Myocyte (in vitro differentiated cells): ENCODE measurements around the gene HOXC13. TPM values are rescaled to one million over a fixed set of nuclear protein-coding genes. Genes with fewer than 3 reads are reported as not detected.
A peak's percentile ranks its signal among the peaks of the same experiment; 100 is the strongest.

Experiments
- DNase-seq: peaks from one replicate; pipeline ENCODE4 v3.0.0-alpha.2; 2012; ENCODE audit warnings: low read depth
- microRNA counts: library from miRNA; unstranded; fragments of <30 nt; microRNA quantifications from one replicate; lab custom pipeline; 2016
- microRNA-seq: library from miRNA; unstranded; fragments of <30 nt; microRNA quantifications from one replicate; pipeline ENCODE4, GENCODE V29; 2016
- total RNA-seq: library from RNA; depleted of rRNA; stranded (reverse); fragments of >200 nt; gene quantifications from 2 replicates; pipeline ENCODE4 v1.2.3, GENCODE V29; 2014

HOXC13 gene
- total RNA-seq, 1 donor from 2014 or later = 3.6 TPM

- no peak for DNase-seq
These were observed 53.8 kb downstream of the HOXC13 start for GRCh38 chr12:53992377-53992889.

GRCh38 chr12:53993162-53994008, 54.8 kb downstream of the HOXC13 start:
- no peak for DNase-seq

GRCh38 chr12:53994009-53994263, 55.3 kb downstream of the HOXC13 start:
- DNase-seq = no peak

GRCh38 chr12:53994264-53995001, 55.8 kb downstream of the HOXC13 start:
- no peak for DNase-seq

- no peak for DNase-seq
These were observed 56.4 kb downstream of the HOXC13 start for GRCh38 chr12:53995002-53995377.

- no peak for DNase-seq
These were observed 57.0 kb downstream of the HOXC13 start for GRCh38 chr12:53995378-53996239.

MicroRNA genes within 50 kb of the gene (microRNA counts, 767-probe panel; counts per million panel counts)
- not detected for microRNA hsa-miR-196a-5p (lab: Ali Mortazavi, UCI)

Small RNAs within 50 kb of the gene (microRNA-seq; reads per million reads assigned to microRNA genes)
- 358 reads per million, percentile 68 among the genes with 10 or more reads in this experiment for gene MIR196A2

Other genes starting within 250 kb of the HOXC13 start
- 147 and 173 TPM in 2 replicates for gene CALCOCO1, start 211.4 kb upstream of the HOXC13 start, total RNA-seq
- gene CISTR, start 186.9 kb upstream of the HOXC13 start, total RNA-seq = not detected in 2 replicates
- 0.31 and 0.62 TPM in 2 replicates for gene HOXC12, start 16.1 kb downstream of the HOXC13 start, total RNA-seq
- 2.2 TPM in 2 replicates for gene HOXC11, start 34.3 kb downstream of the HOXC13 start, total RNA-seq
- 1.4 and 1.7 TPM in 2 replicates for gene HOTAIR, start 36.1 kb downstream of the HOXC13 start, total RNA-seq
- gene HOXC10, start 46.3 kb downstream of the HOXC13 start, total RNA-seq = 3.7 and 4.0 TPM in 2 replicates
- 9.6 and 11.7 TPM in 2 replicates for gene HOXC9, start 61.3 kb downstream of the HOXC13 start, total RNA-seq
- 9.9 and 11.4 TPM in 2 replicates for gene HOXC8, start 70.2 kb downstream of the HOXC13 start, total RNA-seq
- gene HOXC6, start 89.6 kb downstream of the HOXC13 start, total RNA-seq = 1.6 and 2.3 TPM in 2 replicates
- gene HOXC5, start 94.2 kb downstream of the HOXC13 start, total RNA-seq = 1.2 and 1.4 TPM in 2 replicates
- gene HOXC4, start 115.0 kb downstream of the HOXC13 start, total RNA-seq = 2.3 and 2.6 TPM in 2 replicates